GM21576 (cell line): ENCODE measurements around the gene PTPN18.
"Not testable (repeated sequence)": the region's sequence is repeated elsewhere in the genome, so short reads cannot be mapped to it uniquely, and the experiment has no call there.

Source experiments
- ATAC-seq: cut with Tn5 transposase; IDR thresholded peaks from one replicate; pipeline ENCODE4 v1.9.1; 2021; ENCODE audit warnings: mild to moderate bottlenecking, moderate library complexity; ENCODE audit not compliant: unreplicated experiment

The PTPN18 gene

DNA sequence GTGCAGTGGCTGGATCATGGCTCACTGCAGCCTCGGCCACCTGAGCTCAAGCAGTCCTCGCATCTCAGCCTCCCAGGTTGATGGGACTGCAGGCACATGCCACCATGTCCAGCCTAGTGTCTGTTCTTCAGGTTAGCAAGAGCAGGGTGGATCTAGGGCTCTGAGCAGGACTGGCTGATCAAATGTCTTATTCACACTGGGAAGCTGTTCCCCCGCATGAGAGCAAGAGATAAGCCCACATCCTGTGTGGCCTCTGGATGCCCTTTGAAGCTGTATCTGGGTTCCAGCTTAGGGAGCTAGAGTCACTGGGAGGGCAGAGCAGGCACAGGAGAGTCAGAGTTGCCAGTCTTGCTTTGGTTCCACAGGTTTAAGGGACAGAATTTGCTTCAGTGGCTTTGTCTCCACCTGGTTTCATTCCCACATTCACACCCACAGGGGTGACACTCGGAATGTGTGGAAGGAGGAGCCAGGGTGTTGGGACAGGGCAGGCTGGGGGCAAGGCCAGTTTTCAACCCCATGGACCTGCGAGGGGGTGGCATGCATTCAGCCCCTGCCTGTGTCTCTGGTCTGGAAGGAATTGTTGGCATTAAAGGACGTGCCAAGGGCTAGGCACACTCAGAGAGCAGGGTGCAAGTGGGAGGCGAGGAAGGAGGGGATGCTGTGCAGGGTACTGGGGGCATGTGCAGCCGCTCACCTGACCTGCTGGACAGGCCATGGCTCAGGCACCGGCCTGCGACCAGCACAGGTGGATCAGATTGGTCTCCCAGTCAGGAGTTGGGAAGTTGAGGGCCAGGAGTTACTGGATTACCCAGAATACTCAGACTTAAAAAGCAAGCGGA is 24.5 kb downstream of the PTPN18 start:
- ATAC-seq: no peak

DNA sequence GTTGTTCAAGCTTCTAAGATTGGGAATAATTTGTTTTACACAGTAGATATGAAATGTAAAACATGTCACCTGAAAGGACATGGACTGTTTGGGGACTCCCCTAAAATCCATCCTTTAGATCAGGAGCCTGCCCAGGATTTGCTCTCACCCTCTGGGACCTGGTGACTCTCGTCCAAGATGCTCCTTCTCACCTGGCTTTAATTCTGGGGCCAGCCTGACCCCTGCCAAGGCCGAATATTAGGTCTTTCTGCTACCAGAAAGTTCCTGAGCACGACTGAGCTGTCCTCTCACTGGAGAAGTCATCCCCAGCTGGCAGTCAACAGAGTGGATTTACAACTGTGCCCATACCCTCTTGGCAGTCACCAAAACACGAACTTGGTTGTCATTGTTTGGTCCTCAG is 25.3 kb downstream of the PTPN18 start:
- ATAC-seq: no peak

DNA sequence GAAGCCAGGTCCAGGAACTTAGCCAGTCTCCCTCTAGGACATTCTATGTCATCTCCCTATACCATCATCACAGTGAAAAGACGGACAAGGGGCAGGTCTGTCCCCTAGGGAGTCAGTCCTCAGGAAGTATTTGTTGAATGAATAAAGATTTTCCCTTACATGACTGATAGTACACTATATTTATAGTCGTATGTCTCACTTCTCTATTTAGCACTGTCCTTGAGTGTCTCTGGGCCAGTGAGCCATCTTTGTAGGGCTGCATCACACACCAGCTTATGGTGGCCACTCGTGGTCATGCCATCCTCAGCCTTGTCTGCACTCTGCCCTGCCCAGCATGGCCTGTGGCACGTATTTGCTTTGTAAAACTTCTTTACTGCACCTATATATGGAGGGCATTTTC is 25.8 kb downstream of the PTPN18 start:
- no peak for ATAC-seq

- ATAC-seq: no peak
Observed at GRCh38 chr2:130382313-130382917, 26.6 kb downstream of the PTPN18 start.

- ATAC-seq: peak; percentile 59
Observed at GRCh38 chr2:130385709-130386108, 29.9 kb downstream of the PTPN18 start.

DNA sequence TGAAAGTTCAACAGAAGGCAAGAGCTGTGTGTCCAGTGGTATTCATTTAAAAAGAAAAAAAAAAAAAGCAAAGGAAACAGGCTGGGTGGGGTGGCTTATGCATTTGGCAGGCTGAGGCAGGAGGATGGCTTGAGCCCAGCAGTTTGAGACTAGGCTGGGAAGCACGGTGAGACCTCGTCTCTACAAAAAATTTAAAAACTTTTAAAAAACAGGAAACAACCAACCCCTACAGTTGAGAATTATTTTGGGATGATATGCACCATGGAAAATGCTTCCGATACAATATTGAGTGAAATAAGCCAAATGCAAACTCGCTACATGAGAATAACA is 31.2 kb downstream of the PTPN18 start:
- ATAC-seq: no peak

GRCh38 chr2:130387804-130388203 is 31.9 kb downstream of the PTPN18 start:
- no peak for ATAC-seq

GRCh38 chr2:130388221-130388907 is 32.5 kb downstream of the PTPN18 start:
- no peak for ATAC-seq

DNA sequence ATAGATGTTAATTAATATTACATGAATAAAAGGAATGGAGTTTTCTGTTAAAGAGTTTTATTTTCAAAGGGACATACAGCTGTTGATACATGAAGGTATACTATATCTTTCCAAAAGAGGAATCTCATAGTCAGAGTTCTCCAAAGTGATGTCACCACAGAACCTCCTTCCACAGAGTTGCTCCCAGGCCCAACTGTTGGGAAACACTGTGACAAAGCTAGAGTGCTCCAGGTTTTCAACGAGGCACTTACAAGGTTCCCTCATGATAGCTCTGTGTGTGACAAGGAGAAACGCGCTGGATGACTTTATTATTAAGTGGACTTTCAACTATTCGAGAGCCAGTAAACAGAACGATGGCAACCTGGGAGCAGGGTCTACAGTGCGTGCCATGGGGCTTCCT is 33.5 kb downstream of the PTPN18 start:
- no peak for ATAC-seq

DNA sequence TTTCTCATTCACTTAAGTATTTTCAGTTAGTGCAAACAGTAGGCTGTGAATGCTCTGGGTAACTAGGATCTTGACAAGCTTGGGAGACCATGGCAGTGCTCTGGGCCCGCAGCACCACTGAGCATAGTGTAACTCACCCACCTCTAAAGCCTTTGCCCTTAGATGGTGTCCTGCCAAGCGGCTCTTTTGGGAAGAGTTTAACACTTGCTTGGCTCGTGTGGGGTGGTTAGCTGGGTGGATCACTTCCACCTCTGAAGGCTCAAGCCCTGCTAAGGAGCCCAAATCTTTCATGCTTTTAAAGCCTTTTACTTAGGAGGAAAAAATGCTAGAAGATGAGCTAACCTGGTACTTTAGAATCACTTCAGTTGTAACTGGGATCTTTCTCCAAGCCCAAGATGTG is 33.9 kb downstream of the PTPN18 start:
- no peak for ATAC-seq

DNA sequence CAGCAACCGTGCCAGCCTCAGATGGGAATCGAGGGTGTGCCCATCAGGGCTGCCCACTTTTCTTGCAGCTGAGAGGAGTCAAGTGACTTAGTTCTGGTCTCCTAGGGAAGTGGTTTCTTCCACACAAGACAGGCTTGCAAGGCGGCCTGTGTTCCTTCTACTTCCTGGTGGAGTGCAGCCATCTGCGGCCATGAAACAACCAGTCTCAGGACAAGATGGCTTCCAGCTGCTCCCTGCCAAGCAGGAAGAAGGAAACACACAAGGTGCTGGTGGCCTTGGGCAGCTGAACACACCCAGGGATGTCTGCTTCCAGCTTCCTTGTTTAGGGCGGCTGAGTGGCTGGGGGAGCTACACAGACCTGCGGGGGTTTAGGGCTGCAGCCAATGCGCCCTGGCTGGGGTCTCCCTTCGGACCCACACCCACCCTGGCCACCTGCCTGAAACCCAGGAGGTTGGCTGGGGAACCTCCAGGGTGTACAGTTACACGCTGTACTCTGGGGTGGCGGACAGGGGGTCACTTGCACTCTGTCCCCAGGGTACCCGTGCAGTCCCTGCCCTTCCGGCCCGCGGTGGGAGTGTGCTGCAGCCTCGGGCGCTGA is 34.7 kb downstream of the PTPN18 start:
- ATAC-seq: peak; percentile 12

GRCh38 chr2:130391058-130391871 is 35.4 kb downstream of the PTPN18 start:
- ATAC-seq: peak; percentile 85

DNA sequence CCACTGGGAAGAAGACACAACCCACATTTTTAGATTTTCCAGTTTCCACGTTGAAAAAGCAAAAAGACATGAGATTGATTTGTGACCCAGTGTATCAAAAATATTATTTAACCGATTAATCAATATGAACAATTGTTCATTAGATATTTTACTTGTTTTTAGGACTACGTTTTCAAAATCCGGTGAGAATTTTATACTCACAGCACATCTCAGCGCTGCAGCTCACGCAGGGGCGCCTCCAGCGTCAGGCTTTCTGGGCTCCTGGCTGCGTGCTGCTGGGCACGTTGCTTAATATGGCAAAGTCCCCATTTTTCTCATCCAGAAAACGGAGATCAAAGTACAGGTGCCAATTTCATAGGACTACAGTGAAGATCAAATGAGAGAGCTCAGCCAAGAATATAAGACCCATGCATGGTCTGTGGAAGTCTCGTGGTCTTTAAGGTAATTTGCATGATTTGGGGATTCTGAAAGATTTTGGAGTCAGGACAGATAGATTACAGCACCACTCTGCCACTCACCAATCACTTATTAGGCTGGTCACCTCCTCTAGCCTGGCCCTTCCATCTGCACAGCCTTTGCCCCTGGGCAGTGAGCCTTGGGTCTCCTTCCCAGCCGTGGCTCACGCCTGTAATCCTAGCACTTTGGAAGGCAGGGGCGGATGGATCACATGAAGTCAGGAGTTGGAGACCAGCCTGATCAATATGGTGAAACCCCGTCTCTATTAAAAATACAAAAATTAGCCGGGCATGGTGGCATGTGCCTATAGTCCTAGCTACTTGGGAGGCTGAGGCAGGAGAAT is 36.2 kb downstream of the PTPN18 start:
- no peak for ATAC-seq

DNA sequence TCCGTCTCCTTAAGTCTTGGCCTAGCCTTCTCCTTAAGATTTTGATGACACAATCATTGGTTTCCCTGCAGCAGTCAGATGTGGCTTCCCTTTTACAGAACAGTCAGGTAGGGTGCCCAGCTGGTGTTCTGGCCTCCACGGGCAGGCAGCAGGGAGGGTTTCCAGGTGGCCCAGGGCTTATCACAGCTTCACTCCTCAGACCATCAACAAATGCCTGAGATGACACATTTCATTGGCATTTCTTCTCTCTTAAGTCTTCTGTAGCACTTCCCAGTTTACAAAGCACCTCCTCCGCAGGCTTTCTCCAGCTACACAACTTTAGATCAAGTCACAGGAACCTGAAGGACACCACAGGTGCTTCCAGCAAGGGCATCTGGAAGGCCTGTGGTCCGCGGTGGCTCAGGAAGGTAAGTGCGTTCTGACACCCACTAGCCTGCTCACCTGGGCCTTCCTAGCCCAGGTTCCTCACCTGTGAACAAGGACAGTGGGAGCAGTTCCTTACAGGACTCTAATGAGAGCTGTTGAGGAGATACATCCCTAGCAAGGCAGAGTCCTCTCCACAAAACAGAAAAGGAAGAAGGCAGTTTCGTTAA is 37.6 kb downstream of the PTPN18 start:
- ATAC-seq: no peak

- not testable (repeated sequence) for ATAC-seq
Observed at GRCh38 chr2:130406280-130406679, 50.4 kb downstream of the PTPN18 start.

GRCh38 chr2:130416693-130417092 is 60.8 kb downstream of the PTPN18 start:
- not testable (repeated sequence) for ATAC-seq

- ATAC-seq: not testable (repeated sequence)
Observed at GRCh38 chr2:130418845-130419244, 63.0 kb downstream of the PTPN18 start.
